GM21447 (cell line): Measurements from ENCODE around the gene FNIP1.
"Not testable (repeated sequence)": the region's sequence is repeated elsewhere in the genome, so short reads cannot be mapped to it uniquely, and the experiment has no call there.

Source experiments
- ATAC-seq: cut with Tn5 transposase; IDR thresholded peaks from one replicate; pipeline ENCODE4 v1.9.1; 2021; ENCODE audit not compliant: unreplicated experiment

The FNIP1 gene

GRCh38 chr5:131787736-131788135, 9.1 kb downstream of the FNIP1 start:
- no peak for ATAC-seq

GRCh38 chr5:131786900-131787692, 9.7 kb downstream of the FNIP1 start:
- ATAC-seq: no peak

DNA sequence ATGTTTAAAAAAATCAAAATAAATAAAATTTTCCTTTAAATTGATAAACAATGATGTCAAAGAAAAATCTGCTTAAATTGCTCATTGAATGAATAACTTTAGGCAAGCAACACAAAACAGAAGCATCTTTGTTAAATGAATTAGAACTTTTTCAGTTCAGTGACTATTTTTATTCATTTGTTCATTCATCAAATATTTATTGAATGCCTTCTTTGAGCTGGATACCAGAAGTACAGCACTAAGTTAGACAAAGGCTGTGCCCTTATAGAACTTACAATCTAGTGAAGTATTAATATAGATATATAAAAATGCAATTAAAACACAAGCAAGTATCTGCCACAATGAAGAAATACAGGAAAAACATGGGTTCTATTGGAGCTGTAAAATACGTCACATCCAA, 10.8 kb downstream of the FNIP1 start:
- ATAC-seq: no peak

- no peak for ATAC-seq
Observed at GRCh38 chr5:131783874-131784273, 12.9 kb downstream of the FNIP1 start.

DNA sequence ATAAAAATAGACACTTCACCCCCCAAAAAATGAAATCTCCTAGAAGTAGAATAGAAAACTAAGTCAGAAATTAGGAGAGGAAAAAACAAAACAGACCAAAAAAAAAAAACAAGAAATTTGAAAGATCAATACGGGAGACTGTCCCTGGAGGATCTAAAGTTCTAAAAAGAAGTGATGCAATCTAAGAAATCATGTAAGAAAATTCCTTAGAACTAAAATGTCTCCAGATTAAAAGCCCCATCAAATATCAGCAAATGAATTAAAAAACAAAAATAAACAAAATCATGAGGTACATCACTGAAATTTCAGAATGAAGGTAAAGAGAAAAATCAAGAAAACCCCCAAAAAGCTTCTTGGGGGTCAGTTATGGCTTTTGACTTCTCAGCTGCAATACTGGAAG, 13.5 kb downstream of the FNIP1 start:
- ATAC-seq: no peak

GRCh38 chr5:131782717-131783116, 14.1 kb downstream of the FNIP1 start:
- ATAC-seq: no peak

DNA sequence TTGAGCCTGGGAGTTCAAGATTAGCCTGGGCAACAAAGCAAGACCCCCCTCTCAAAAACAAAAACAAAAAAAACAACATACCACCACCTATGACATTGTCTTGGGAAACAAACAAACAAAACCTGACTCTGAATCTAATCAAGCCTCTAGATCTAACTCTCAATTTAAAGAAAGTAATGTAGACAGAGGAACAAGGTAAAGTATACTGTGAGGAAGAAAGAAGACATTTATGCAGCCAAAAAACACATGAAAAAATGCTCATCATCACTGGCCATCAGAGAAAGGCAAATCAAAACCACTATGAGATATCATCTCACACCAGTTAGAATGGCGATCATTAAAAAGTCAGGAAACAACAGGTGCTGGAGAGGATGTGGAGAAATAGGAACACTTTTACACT, 18.7 kb downstream of the FNIP1 start:
- ATAC-seq: not testable (repeated sequence)

- no peak for ATAC-seq
Observed at GRCh38 chr5:131776450-131776849, 20.4 kb downstream of the FNIP1 start.

GRCh38 chr5:131774652-131775367, 22.0 kb downstream of the FNIP1 start:
- no peak for ATAC-seq

- no peak for ATAC-seq
Observed at GRCh38 chr5:131773805-131774204, 23.0 kb downstream of the FNIP1 start.

- ATAC-seq: no peak
Observed at GRCh38 chr5:131771692-131772091, 25.1 kb downstream of the FNIP1 start.

- no peak for ATAC-seq
Observed at GRCh38 chr5:131769961-131770360, 26.9 kb downstream of the FNIP1 start.

GRCh38 chr5:131769336-131769735, 27.5 kb downstream of the FNIP1 start:
- no peak for ATAC-seq

DNA sequence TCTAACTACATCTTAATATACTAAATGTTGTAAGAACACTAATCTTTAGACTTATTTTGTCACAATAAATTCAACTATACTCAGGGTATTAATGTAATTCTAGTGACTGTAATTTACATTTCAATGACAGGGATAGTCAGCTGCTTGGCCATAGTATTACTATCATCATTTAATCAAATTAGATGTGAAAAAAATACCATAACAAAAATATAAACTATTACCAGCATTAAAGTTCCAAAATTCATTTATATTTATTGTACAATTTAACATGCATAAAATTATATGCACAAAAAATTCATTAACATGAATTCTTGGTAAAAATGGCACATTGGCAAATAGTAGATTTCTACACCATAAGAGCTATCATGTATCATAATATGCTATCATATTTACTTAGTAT, 28.9 kb downstream of the FNIP1 start:
- no peak for ATAC-seq

DNA sequence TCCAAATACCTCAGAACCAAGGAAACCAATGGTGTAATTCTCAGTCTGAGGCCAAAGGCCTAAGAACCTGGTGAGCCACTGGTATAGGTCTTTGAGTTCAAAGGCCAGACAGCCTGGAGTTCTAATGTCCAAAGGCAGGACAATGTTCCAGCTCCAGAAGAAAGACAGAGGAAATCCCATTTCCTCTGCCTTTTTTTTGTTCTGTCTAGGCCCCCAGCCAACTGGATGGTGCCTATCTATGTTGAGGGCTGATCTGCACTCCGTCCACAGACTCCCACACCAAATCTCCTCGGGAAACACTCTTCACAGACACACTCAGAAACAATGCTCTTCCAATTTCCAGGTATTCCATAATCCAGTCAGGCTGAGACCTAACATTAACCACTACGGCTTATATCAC, 30.1 kb downstream of the FNIP1 start:
- no peak for ATAC-seq

DNA sequence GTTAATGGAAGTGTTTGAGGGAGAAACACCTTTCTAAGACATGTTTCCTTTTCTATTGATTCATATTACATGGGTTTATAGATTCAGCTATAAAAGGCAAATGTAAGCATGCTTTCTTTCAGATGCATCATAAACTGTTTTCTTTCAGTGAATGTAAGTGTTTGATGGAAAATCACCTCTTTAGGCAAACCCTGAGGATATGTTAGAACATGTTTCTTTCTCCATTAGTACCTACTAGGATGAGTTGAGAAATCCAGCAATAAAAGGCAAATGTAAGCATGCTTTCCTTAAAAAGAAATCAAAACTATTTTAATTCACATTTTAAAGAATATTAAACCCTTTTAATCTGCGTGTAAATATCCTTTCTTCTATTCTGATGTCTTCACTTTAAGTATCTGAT, 31.6 kb downstream of the FNIP1 start:
- no peak for ATAC-seq

DNA sequence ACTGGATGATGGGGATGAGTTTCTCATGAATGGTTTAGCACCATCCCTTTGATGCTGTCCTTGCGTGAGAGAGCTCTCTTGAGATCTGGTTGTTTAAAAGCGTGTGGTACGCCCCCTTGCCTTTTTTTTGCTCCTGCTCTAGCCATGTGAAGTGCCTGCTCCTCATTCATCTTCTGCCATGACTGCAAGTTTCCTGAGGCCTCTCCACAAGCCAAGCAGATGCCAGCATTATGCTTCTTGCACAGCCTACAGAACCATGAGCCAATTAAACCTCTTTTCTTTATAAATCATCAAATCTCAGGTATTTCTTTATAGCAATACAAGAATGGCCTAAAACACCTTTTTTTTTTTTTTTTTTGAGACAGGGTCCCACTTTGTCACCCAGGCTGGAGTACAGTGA, 32.8 kb downstream of the FNIP1 start:
- no peak for ATAC-seq

GRCh38 chr5:131760793-131761192, 36.0 kb downstream of the FNIP1 start:
- no peak for ATAC-seq

- ATAC-seq: no peak
Observed at GRCh38 chr5:131759704-131760103, 37.1 kb downstream of the FNIP1 start.

- no peak for ATAC-seq
Observed at GRCh38 chr5:131758520-131758900, 38.3 kb downstream of the FNIP1 start.

GRCh38 chr5:131757830-131758519, 38.8 kb downstream of the FNIP1 start:
- ATAC-seq: no peak

DNA sequence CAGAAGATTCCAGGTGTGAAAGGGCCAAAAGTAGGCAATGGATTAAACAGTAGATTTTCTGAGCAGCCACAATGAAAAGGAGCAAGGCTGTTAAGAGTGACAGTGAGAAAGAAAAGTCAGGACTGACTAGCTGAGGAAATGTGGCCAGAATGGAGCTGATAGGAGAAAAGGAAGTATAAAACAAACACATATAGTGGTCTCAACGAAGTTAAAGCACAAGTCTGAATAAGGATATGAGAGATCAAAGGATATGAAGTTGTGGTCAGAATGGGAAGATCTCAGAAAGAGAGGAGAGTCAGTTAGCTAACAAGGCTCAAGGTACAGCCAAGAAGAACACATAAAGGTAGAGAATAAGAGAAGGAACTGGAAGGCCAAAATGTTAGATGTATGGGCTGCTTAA, 39.9 kb downstream of the FNIP1 start:
- ATAC-seq: no peak
